Activated CD4-positive, alpha-beta T cell treated with anti-CD3 and anti-CD28 coated beads, Interleukin-2, amount 10 ng/mL, durations not matched to agents 7 days and 5 days (primary cell): ENCODE results near the gene EIF1AD. TPM values are rescaled to one million over a fixed set of nuclear protein-coding genes. Genes with fewer than 3 reads are reported as not detected.

Experiments used
- CTCF ChIA-PET: fragments of 350-600 bp; sonication (Branson Sonifier 250); formaldehyde crosslinking; loops from one replicate; lab custom pipeline; 2021; ENCODE audit warnings: antibody characterized with exemption; lab: Charles Lee
- POLR2A ChIA-PET: fragments of 350-600 bp; sonication (Branson Sonifier 250); formaldehyde crosslinking; loops from one replicate; lab custom pipeline; 2021; ENCODE audit warnings: antibody characterized with exemption; lab: Charles Lee
- DNase-seq: peaks from one replicate; pipeline ENCODE4 v3.0.0-alpha.2; 2020
- H3K27ac Mint-ChIP-seq: one replicate; pipeline ENCODE4 v1.8.0; 2021; ENCODE audit warnings: mild to moderate bottlenecking, moderate library complexity, mixed read lengths
- H3K27me3 Mint-ChIP-seq: one replicate; pipeline ENCODE4 v1.8.0; 2021; ENCODE audit warnings: mixed read lengths
- H3K36me3 Mint-ChIP-seq: one replicate; pipeline ENCODE4 v1.8.0; 2021; ENCODE audit warnings: low read depth, mixed read lengths
- H3K4me1 Mint-ChIP-seq: one replicate; pipeline ENCODE4 v1.8.0; 2021; ENCODE audit warnings: mixed read lengths
- H3K4me3 Mint-ChIP-seq: one replicate; pipeline ENCODE4 v1.8.0; 2021; ENCODE audit warnings: mild to moderate bottlenecking, moderate library complexity, mixed read lengths
- H3K9me3 Mint-ChIP-seq: one replicate; pipeline ENCODE4 v1.8.0; 2021; ENCODE audit warnings: mixed read lengths
- total RNA-seq, 2 experiments: library from RNA; stranded (reverse); gene quantifications; one replicate each; pipeline ENCODE4 v1.2.3, GENCODE V29; 2021

Gene EIF1AD
- total RNA-seq, result 10 to 100 TPM; 50.4 to 54.4 TPM

- Mint-ChIP-seq H3K36me3 (peaks cover 49% of the 10 kb centered on the region), H3K9me3 (no peaks in the 10 kb centered on the region), H3K4me1 (peaks cover 41% of the 10 kb centered on the region), H3K27ac (peak within 1 kb of the TSS; percentile 98), H3K4me3 (peak within 1 kb of the TSS; percentile 96), H3K27me3 (no peaks in the 10 kb centered on the region)
- DNase-seq, result peak; percentile 95
- POLR2A ChIA-PET, result interaction anchor here (0.6 to 1.3 kb wide), 2 partner anchors 54 to 143 kb away, joined by 3 read pairs; no protein-coding TSS in a partner anchor
- CTCF ChIA-PET, result interaction anchor here (1.0 to 1.5 kb wide), 6 partner anchors 10 to 222 kb away, joined by 4 to 13 read pairs (median 5); partner anchors contain the start of genes FIBP and MUS81
Measured at GRCh38 chr11:66001942-66002647, at the start of gene EIF1AD, which contains the start of gene BANF1. Gene EIF1AD, minus strand, starts transcription at chr11:66002157. Its CDS starts 1,768 bp downstream, at chr11:66000389. Gene BANF1, plus strand, starts transcription at chr11:66002503. Its CDS starts 748 bp downstream, at chr11:66003251.

GRCh38 chr11:66051371-66051765 lies 49.4 kb upstream of the EIF1AD start:
- H3K27ac Mint-ChIP-seq, result peak overlapping the region; percentile 95
- H3K27me3 Mint-ChIP-seq, result peaks cover 2% of the 10 kb centered on the region
- H3K9me3 Mint-ChIP-seq, result no peaks in the 10 kb centered on the region
- peaks cover 40% of the 10 kb centered on the region for H3K4me1 Mint-ChIP-seq
- DNase-seq, result no peak
- CTCF ChIA-PET, result interaction anchor here (0.8 to 8.2 kb wide), 4 partner anchors 19 to 192 kb away, joined by 4 to 66 read pairs (median 4); partner anchors contain the start of genes MUS81 and PACS1
- POLR2A ChIA-PET, result no interaction called here
- H3K36me3 Mint-ChIP-seq, result peaks cover 28% of the 10 kb centered on the region
- peak overlapping the region; percentile 100 for H3K4me3 Mint-ChIP-seq

- H3K27me3 Mint-ChIP-seq, result peaks cover 2% of the 10 kb centered on the region
- ChIA-PET CTCF (interaction anchor here (0.8 to 8.2 kb wide), 5 partner anchors 9 to 191 kb away, joined by 4 to 66 read pairs (median 4); partner anchors contain the start of genes MUS81 and PACS1), POLR2A (no interaction called here)
- H3K4me1 Mint-ChIP-seq, result peaks cover 42% of the 10 kb centered on the region
- peaks cover 27% of the 10 kb centered on the region for H3K36me3 Mint-ChIP-seq
- H3K27ac Mint-ChIP-seq, result peak overlapping the region; percentile 95
- peak overlapping the region; percentile 100 for H3K4me3 Mint-ChIP-seq
- H3K9me3 Mint-ChIP-seq, result no peaks in the 10 kb centered on the region
- DNase-seq, result no peak
Measured at GRCh38 chr11:66050581-66051231, 48.7 kb upstream of the EIF1AD start.

GRCh38 chr11:66048547-66049323 lies 46.8 kb upstream of the EIF1AD start, which contains the start of gene GAL3ST3:
Gene GAL3ST3, minus strand, starts transcription at chr11:66049161. Its CDS starts 3,746 bp downstream, at chr11:66045415.
- Mint-ChIP-seq H3K27me3 (peaks cover 2% of the 10 kb centered on the region), H3K4me3 (no peak within 1 kb of the TSS), H3K36me3 (peaks cover 14% of the 10 kb centered on the region), H3K27ac (peak within 1 kb of the TSS; percentile 25), H3K4me1 (peaks cover 44% of the 10 kb centered on the region), H3K9me3 (no peaks in the 10 kb centered on the region)
- no peak for DNase-seq
- POLR2A ChIA-PET, result no interaction called here
- CTCF ChIA-PET, result interaction anchor here (0.9 to 1.2 kb wide), 3 partner anchors 11 to 138 kb away, joined by 3 read pairs; no protein-coding TSS in a partner anchor

- H3K36me3 Mint-ChIP-seq, result peaks cover 5% of the 10 kb centered on the region
- POLR2A ChIA-PET, result no interaction called here
- peaks cover 2% of the 10 kb centered on the region for H3K27me3 Mint-ChIP-seq
- peaks cover 36% of the 10 kb centered on the region for H3K4me1 Mint-ChIP-seq
- no peak for DNase-seq
- no peak overlapping the region for H3K27ac Mint-ChIP-seq
- no peak overlapping the region for H3K4me3 Mint-ChIP-seq
- CTCF ChIA-PET, result interaction anchor here (1.0 to 1.3 kb wide), 3 partner anchors 15 to 139 kb away, joined by 3 to 5 read pairs (median 3); no protein-coding TSS in a partner anchor
- no peaks in the 10 kb centered on the region for H3K9me3 Mint-ChIP-seq
Measured at GRCh38 chr11:66047541-66048365, 45.8 kb upstream of the EIF1AD start.

GRCh38 chr11:66046901-66047300 lies 44.9 kb upstream of the EIF1AD start:
- H3K4me3 Mint-ChIP-seq, result no peak overlapping the region
- H3K9me3 Mint-ChIP-seq, result no peaks in the 10 kb centered on the region
- ChIA-PET CTCF (interaction anchor here (0.6 to 3.5 kb wide), 6 partner anchors 16 to 158 kb away, joined by 3 to 26 read pairs (median 4); partner anchors contain the start of gene FIBP), POLR2A (no interaction called here)
- H3K4me1 Mint-ChIP-seq, result peaks cover 31% of the 10 kb centered on the region
- no peak overlapping the region for H3K27ac Mint-ChIP-seq
- DNase-seq, result no peak
- H3K36me3 Mint-ChIP-seq, result no peaks in the 10 kb centered on the region
- H3K27me3 Mint-ChIP-seq, result peaks cover 2% of the 10 kb centered on the region

GRCh38 chr11:66045177-66045639 lies 43.3 kb upstream of the EIF1AD start:
- no peaks in the 10 kb centered on the region for H3K9me3 Mint-ChIP-seq
- CTCF ChIA-PET, result interaction anchor here (0.6 to 3.5 kb wide), 24 partner anchors 9 to 504 kb away, joined by 3 to 28 read pairs (median 4); partner anchors contain the start of genes CCDC85B and FIBP
- peaks cover 2% of the 10 kb centered on the region for H3K27me3 Mint-ChIP-seq
- no peak overlapping the region for H3K4me3 Mint-ChIP-seq
- H3K27ac Mint-ChIP-seq, result no peak overlapping the region
- POLR2A ChIA-PET, result no interaction called here
- peaks cover 20% of the 10 kb centered on the region for H3K4me1 Mint-ChIP-seq
- H3K36me3 Mint-ChIP-seq, result no peaks in the 10 kb centered on the region
- peak; percentile 87 for DNase-seq

- Mint-ChIP-seq H3K27me3 (peaks cover 2% of the 10 kb centered on the region), H3K4me3 (no peak overlapping the region), H3K36me3 (no peaks in the 10 kb centered on the region), H3K27ac (no peak overlapping the region), H3K4me1 (peaks cover 20% of the 10 kb centered on the region), H3K9me3 (no peaks in the 10 kb centered on the region)
- DNase-seq, result no peak
- ChIA-PET POLR2A (no interaction called here), CTCF (interaction anchor here (0.6 to 3.5 kb wide), 21 partner anchors 9 to 526 kb away, joined by 3 to 28 read pairs (median 4); partner anchors contain the start of gene FIBP)
Measured at GRCh38 chr11:66044757-66045156, 42.8 kb upstream of the EIF1AD start.

- no peaks in the 10 kb centered on the region for H3K36me3 Mint-ChIP-seq
- no peak overlapping the region for H3K4me3 Mint-ChIP-seq
- POLR2A ChIA-PET, result no interaction called here
- no peaks in the 10 kb centered on the region for H3K9me3 Mint-ChIP-seq
- no peak for DNase-seq
- H3K27ac Mint-ChIP-seq, result no peak overlapping the region
- CTCF ChIA-PET, result interaction anchor here (0.6 to 2.8 kb wide), 5 partner anchors 12 to 349 kb away, joined by 3 to 28 read pairs (median 5); no protein-coding TSS in a partner anchor
- H3K27me3 Mint-ChIP-seq, result no peaks in the 10 kb centered on the region
- H3K4me1 Mint-ChIP-seq, result peaks cover 13% of the 10 kb centered on the region
Measured at GRCh38 chr11:66042996-66043906, 41.3 kb upstream of the EIF1AD start.

GRCh38 chr11:66042227-66042995 lies 40.5 kb upstream of the EIF1AD start:
- no peak overlapping the region for H3K27ac Mint-ChIP-seq
- no peaks in the 10 kb centered on the region for H3K9me3 Mint-ChIP-seq
- H3K4me3 Mint-ChIP-seq, result no peak overlapping the region
- no peak for DNase-seq
- H3K4me1 Mint-ChIP-seq, result peaks cover 13% of the 10 kb centered on the region
- ChIA-PET CTCF (interaction anchor here (0.6 to 1.3 kb wide), 3 partner anchors 8 to 348 kb away, joined by 3 to 4 read pairs (median 3); no protein-coding TSS in a partner anchor), POLR2A (no interaction called here)
- H3K36me3 Mint-ChIP-seq, result no peaks in the 10 kb centered on the region
- H3K27me3 Mint-ChIP-seq, result no peaks in the 10 kb centered on the region
